ENCODE measurements around the gene FBLN1.

Gene FBLN1

DNA sequence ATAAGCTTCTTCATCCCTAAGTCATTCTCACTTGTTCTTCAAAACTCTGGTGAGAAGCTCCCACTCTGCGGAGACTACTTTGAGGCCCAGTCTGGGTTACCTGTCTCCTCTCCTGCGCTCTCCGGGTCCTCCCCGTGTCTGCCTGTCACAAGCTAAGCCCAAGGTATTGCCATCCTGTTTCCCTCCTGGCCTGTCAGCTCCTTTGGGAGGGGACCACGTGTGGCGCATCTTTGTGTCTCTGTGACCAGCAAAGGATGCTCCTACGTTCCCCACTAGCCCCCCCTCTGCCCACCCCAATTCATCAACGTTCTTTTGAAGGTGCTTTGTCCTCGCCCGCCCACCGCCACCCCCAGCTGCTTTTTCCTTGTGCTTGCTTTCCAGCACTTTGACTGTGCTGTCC, 31.8 kb upstream of the FBLN1 start:
- no peak for ATAC-seq
- TF ChIP-seq CREB5 (CRISPR knock-in tag; IDR thresholded peaks at IDR 0.05; ENCODE audit: low read depth) (no peak), TSHZ2 (CRISPR knock-in tag; IDR thresholded peaks at IDR 0.05) (no peak), SNAI2 (CRISPR knock-in tag; IDR thresholded peaks at IDR 0.05) (no peak), ARNTL (CRISPR knock-in tag; IDR thresholded peaks at IDR 0.05; ENCODE audit: borderline replicate concordance, low read depth) (no peak), ZC3H10 (CRISPR knock-in tag; IDR thresholded peaks at IDR 0.05) (no peak), ZNF8 (CRISPR knock-in tag; IDR thresholded peaks at IDR 0.05) (no peak), BACH2 (CRISPR knock-in tag; IDR thresholded peaks at IDR 0.05; ENCODE audit: borderline replicate concordance) (no peak), TOX (CRISPR knock-in tag; IDR thresholded peaks at IDR 0.05; ENCODE audit: borderline replicate concordance) (no peak), ZFP30 (CRISPR knock-in tag; IDR thresholded peaks at IDR 0.05) (no peak), ZNF565 (CRISPR knock-in tag; conservative IDR thresholded peaks at IDR 0.05; ENCODE audit: low read depth) (no peak), RARB (CRISPR knock-in tag; IDR thresholded peaks at IDR 0.05) (no peak), PPARA (CRISPR knock-in tag; IDR thresholded peaks at IDR 0.05; ENCODE audit: borderline replicate concordance) (no peak), ZFP3 (CRISPR knock-in tag; IDR thresholded peaks at IDR 0.05) (no peak), ZNF70 (CRISPR knock-in tag; IDR thresholded peaks at IDR 0.05) (no peak), TCF4 (CRISPR knock-in tag; IDR thresholded peaks at IDR 0.05; ENCODE audit: borderline replicate concordance) (no peak)
- TF ChIP-seq, protein P1, sequence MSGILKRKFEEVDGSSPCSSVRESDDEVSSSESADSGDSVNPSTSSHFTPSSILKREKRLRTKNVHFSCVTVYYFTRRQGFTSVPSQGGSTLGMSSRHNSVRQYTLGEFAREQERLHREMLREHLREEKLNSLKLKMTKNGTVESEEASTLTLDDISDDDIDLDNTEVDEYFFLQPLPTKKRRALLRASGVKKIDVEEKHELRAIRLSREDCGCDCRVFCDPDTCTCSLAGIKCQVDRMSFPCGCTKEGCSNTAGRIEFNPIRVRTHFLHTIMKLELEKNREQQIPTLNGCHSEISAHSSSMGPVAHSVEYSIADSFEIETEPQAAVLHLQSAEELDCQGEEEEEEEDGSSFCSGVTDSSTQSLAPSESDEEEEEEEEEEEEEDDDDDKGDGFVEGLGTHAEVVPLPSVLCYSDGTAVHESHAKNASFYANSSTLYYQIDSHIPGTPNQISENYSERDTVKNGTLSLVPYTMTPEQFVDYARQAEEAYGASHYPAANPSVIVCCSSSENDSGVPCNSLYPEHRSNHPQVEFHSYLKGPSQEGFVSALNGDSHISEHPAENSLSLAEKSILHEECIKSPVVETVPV (CRISPR knock-in tag; IDR thresholded peaks at IDR 0.05), result no peak

DNA sequence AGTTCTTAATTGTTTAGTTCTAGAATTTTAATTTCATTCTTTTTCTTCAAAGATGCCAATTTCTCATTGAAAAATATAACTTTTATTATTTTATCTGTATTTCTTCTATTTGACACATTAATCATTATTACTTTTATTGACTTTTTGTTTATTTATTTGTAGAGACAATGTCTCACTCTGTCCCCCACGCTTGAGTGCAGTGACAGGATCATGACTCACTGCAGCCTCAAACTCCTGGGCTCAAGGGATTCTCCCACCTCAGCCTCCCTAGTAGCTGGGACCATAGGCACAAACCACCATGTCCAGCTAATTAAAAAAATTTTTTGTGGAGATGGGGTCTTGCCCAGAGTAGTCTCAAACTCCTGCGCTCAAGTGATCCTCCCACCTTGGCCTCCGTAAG, 30.3 kb upstream of the FBLN1 start:
- TF ChIP-seq TCF4 (CRISPR knock-in tag; IDR thresholded peaks at IDR 0.05; ENCODE audit: borderline replicate concordance), result no peak
- TF ChIP-seq TSHZ2 (CRISPR knock-in tag; IDR thresholded peaks at IDR 0.05), result no peak
- no peak for TF ChIP-seq ARNTL (CRISPR knock-in tag; IDR thresholded peaks at IDR 0.05; ENCODE audit: borderline replicate concordance, low read depth)
- TF ChIP-seq SNAI2 (CRISPR knock-in tag; IDR thresholded peaks at IDR 0.05), result no peak
- TF ChIP-seq, protein P1 (CRISPR knock-in tag; IDR thresholded peaks at IDR 0.05), result no peak
- TF ChIP-seq ZNF8 (CRISPR knock-in tag; IDR thresholded peaks at IDR 0.05), result no peak
- TF ChIP-seq BACH2 (CRISPR knock-in tag; IDR thresholded peaks at IDR 0.05; ENCODE audit: borderline replicate concordance), result no peak
- TF ChIP-seq GLIS3 (CRISPR knock-in tag; IDR thresholded peaks at IDR 0.05), result no peak
- no peak for TF ChIP-seq TOX (CRISPR knock-in tag; IDR thresholded peaks at IDR 0.05; ENCODE audit: borderline replicate concordance)
- TF ChIP-seq ZFP3 (CRISPR knock-in tag; IDR thresholded peaks at IDR 0.05), result no peak
- no peak for TF ChIP-seq OSR1 (CRISPR knock-in tag; IDR thresholded peaks at IDR 0.05)
- TF ChIP-seq CREB5 (CRISPR knock-in tag; IDR thresholded peaks at IDR 0.05; ENCODE audit: low read depth), result no peak
- TF ChIP-seq CSDC2 (CRISPR knock-in tag; IDR thresholded peaks at IDR 0.05), result no peak
- no peak for TF ChIP-seq ZC3H10 (CRISPR knock-in tag; IDR thresholded peaks at IDR 0.05)
- no peak for TF ChIP-seq ESRRG (CRISPR knock-in tag; IDR thresholded peaks at IDR 0.05)
- no peak for TF ChIP-seq RARB (CRISPR knock-in tag; IDR thresholded peaks at IDR 0.05)
- TF ChIP-seq, protein P2, sequence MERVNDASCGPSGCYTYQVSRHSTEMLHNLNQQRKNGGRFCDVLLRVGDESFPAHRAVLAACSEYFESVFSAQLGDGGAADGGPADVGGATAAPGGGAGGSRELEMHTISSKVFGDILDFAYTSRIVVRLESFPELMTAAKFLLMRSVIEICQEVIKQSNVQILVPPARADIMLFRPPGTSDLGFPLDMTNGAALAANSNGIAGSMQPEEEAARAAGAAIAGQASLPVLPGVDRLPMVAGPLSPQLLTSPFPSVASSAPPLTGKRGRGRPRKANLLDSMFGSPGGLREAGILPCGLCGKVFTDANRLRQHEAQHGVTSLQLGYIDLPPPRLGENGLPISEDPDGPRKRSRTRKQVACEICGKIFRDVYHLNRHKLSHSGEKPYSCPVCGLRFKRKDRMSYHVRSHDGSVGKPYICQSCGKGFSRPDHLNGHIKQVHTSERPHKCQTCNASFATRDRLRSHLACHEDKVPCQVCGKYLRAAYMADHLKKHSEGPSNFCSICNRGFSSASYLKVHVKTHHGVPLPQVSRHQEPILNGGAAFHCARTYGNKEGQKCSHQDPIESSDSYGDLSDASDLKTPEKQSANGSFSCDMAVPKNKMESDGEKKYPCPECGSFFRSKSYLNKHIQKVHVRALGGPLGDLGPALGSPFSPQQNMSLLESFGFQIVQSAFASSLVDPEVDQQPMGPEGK (CRISPR knock-in tag; IDR thresholded peaks at IDR 0.05; ENCODE audit: borderline replicate concordance), result no peak
- no peak for ATAC-seq
